HG02938 (cell line): ENCODE data around the gene CFAP210.

Experiments used
- ATAC-seq: cut with Tn5 transposase; IDR thresholded peaks from one replicate; pipeline ENCODE4 v1.9.1; 2021; ENCODE audit warnings: mild to moderate bottlenecking, moderate library complexity; ENCODE audit not compliant: unreplicated experiment

CFAP210 gene

DNA sequence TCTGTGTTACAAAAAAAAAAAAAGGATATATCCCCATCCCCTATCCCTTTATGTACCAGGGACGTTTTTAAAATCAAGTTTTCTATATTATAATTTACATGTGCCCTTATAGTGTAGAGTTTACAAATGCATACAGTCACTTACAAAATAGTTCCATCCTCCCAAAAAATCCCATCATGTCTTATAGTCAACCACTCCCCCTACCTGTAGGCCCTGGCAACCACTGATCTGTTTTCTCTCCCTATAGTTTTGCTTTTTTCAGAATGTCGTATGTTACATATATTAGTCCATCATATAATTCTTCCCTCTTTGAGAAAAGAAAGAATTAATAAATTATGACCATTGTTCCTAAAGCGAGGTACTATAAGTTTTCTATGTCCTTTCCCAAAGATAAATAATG lies 17.8 kb downstream of the CFAP210 start:
- no peak for ATAC-seq

DNA sequence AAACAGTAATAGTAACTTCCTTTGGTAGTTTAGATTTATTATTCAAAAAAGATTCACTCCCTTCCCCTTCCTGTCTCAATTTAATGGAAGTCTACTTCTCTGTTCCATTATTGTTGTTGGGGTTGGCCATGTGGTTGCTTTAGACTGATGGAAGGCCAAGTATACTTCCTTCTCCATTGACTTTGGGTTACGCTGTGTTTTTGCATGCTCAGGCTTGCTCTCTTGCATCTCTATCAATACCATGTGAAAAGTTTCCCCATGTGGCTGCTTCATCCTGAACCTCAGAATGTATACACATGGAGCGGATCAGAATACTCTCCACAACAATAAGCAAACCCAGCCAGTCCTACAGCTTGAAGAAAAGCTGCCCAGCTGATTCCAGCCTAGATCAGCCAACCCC lies 20.3 kb downstream of the CFAP210 start:
- no peak for ATAC-seq

GRCh38 chr2:169673106-169673505 lies 21.1 kb downstream of the CFAP210 start:
- ATAC-seq, result no peak

DNA sequence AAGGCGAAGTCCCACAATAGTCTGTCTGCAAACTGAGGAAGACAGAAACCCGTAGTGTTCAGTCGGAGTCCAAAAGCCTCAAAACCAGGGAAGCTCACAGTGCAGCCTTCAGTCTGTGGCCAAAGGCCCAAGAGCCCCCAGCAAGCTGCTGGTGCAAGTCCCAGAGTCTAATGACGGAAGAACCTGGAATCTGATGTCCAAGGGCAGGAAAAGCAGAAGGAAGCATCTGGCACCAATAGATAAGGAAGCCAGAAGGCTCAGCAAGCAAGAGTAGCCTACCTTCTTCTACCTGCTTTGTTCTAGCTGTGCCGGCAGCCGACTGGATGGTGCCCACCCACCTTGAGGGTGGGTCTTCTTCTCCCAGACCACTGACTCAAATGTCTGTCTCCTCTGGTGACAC lies 21.8 kb downstream of the CFAP210 start:
- no peak for ATAC-seq

DNA sequence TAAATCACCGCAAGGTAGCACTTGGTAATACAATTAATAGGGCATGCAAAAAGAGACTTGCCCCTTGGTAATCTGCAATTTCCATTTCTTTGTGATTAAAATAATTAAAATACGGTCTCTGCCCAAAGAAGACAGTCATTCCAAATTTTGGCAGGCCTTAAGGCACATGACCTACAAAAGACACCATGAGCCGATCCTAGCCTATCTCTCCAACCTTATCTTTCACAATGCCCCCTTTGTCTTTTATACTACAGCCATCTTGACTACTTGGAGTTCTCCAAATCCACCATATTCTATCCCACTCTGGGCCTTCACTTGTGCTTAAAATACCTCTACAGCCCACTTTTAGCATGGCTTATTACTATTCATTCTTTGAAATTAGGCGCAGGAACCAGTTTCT lies 23.3 kb downstream of the CFAP210 start:
- ATAC-seq, result no peak

GRCh38 chr2:169670215-169670651 lies 24.0 kb downstream of the CFAP210 start:
- ATAC-seq, result no peak

DNA sequence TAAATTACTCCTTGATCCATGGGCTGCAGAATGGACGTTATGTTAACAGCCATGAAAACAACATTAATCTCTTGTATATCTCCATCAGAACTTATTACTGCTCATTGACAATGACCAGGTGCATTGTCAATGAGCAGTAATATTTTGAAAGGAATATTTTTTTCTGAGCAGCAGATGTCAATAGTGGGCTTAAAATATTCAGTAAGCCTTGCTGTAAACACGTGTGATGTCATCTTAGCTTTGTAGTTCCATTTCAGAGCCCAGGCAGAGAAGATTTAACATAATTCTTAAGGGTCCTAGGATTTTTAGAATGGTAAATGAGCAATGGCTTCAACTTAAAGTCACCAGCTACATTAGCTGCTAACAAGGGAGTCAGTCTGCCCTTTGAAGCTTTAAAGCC lies 26.6 kb downstream of the CFAP210 start:
- ATAC-seq, result no peak

DNA sequence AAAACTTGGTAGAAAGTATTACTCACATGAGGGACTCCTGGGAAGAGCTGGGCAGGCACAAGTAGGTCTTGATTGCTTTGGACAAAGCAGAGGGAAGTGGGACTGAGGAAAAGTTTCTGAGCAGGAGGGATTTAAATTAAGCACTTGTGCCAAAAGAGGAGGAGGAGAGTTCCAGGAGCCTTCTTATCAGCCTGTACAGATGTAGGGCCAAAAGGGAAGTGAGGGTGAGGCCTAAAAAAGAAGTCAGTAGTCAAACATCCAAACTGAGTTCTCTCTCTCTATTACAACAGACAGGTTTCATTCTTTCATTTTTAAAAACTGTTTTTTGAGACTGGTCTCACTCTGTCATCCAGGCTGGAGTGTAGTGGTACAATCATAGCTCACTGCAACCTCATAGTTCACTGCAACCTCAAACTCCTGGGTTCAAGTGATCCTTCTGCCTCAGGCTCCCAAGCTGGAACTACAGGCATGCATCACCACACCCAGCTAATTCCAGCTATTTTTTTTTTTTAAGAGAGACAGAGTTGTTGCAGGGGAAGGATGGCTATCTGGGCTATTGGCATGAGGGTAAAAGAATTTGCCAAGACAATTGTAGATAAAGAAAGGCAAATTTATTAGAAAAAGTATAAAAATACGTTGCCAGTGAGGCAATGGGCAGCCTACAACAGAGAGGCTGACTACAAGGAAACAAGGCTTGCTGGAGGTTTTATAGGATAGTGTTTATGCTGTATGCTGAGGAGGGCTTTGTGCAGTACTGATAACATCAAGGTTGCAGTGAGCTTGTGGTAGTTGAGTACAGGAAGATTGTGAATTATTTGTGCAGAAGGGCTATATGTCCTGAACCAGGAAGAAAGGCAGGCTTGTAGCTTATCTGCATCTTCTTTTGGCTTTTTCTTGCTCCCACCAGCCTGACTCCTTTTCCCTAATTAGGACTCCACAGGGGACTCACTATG lies 29.0 kb downstream of the CFAP210 start:
- no peak for ATAC-seq

GRCh38 chr2:169664600-169664977 lies 29.6 kb downstream of the CFAP210 start:
- no peak for ATAC-seq

GRCh38 chr2:169663247-169663646 lies 31.0 kb downstream of the CFAP210 start:
- ATAC-seq, result no peak

DNA sequence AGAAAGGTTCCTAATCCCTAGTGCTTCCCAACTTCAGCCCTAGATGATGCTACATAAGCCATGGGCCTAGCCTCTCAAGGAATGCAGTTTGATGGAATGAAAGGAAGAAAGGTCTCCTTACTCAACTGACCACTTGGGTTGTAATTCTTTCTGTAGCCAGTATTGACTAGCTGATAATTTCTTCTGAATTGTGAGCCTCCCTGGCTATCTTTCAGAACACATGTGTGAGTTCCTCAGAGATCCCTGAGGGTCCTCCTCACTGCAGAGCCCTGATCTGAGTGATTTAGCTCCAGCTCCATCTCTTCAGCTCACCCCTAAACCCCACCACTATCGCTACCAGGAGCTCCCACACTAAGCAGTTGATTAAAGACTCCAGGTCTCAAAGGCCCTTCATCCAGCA lies 31.5 kb downstream of the CFAP210 start:
- ATAC-seq, result no peak

- ATAC-seq, result no peak
Measured at GRCh38 chr2:169661265-169661664, 32.9 kb downstream of the CFAP210 start.

DNA sequence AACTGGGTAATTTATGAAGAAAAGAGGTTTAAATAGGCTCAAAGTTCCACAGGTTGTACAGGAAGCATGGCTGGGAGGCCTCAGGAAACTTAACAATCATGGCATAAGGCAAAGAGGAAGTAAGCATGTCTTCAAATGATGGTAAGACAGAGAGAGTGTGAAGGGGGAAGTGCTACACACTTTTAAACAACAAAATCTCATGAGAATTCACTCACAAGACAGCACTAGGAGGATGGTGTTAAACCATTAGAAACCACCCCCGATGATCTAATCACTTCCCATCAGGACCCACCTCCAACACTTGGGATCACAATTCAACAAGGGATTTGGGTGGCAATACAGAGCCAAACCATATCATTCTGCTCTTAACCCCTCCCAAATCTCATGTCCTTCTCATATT lies 34.9 kb downstream of the CFAP210 start:
- no peak for ATAC-seq

DNA sequence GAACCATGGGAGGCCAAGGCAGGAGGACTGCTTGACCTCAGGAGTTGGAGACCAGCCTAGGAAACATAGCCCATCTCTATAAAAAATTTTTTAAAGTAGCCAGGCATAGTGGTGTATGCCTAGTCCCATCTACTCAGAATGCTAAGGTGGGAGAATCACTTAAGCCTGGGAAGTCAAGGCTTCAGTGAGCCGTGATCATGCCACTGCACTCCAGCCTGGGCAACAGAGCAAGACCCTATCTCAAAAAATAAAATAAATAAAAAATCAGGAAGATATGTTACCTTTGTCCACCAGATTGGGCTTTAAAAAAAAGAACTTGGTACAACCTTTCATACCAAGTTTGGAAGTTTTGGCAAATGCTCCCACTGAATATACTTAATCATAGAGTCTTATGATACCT lies 35.3 kb downstream of the CFAP210 start:
- no peak for ATAC-seq

DNA sequence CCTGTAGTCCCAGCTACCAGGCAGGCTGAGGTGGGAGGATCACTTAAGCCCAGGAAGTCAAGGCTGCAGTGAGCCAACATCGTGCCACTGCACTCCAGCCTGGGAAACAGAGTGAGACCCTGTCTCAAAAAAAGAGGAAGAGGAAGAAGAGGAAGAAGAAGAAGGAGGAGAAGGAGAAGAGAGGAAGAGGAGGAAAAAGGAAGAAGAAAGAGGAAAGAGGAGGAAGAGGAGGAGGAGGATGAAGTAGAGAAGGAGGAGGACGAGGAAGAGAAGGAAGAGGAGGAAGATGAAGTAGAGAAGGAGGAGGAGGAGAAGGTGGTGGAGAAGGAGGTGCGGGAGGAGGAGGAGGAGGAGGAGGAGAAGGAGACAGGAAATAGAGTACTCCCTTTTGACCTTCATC lies 38.0 kb downstream of the CFAP210 start:
- no peak for ATAC-seq

- ATAC-seq, result no peak
Measured at GRCh38 chr2:169653636-169654035, 40.6 kb downstream of the CFAP210 start.

DNA sequence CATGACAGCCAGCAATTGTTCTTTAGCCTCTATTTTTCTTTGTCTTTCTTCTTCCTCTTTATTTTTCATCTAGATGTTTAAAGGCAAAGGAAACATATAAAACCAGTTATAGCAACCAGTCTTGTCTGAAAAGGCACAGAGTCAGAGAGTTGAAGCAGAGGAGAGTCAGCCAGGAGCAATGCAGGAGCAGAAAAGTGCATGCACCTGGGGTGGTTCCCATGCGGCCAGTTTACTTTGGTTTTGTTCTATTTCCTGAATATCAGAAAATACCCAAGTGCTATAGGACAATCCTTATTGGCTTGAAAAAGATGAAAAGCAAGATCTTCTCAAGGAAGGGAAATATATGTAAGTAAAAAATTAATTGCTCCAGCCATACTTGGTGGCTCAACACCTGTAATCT lies 44.9 kb downstream of the CFAP210 start:
- ATAC-seq, result no peak

DNA sequence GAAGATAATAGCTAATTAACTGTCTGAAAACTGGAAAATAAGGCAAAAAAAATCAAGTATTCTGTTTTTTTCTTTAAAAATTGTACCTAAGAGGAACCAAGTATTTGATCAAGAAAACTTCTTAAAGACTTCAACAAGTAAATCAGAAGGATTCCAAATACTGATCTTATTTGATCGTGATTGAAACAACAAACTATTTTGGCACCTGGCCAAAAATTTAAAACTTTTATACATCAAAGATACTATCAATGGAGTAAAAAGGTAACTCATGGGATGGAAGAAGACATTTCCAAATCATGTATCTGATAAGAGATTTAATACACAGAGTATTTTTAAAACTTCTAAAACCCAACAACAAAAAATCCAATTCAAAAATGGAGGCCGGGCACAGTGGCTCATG lies 46.7 kb downstream of the CFAP210 start:
- no peak for ATAC-seq

DNA sequence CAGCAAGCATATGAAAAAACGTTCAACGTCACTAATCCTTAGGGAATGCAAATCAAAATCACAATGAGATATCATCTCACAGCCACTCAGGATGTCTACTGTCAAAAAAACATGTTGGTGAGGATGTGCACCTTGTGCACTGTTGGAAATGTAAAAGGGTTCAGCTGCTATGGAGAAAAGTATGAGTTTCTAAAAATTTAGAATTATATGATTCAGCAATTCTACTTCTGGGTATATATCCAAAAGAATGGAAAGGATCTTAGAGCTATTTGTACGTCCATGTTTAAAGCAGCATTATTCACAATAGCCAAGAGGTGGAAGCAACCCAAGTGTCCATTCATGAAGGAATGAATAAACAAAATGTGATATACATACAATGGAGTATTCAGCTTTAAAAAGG lies 50.0 kb downstream of the CFAP210 start:
- no peak for ATAC-seq

- no peak for ATAC-seq
Measured at GRCh38 chr2:169641464-169641863, 52.7 kb downstream of the CFAP210 start.

GRCh38 chr2:169640104-169640503 lies 54.1 kb downstream of the CFAP210 start:
- ATAC-seq, result no peak

GRCh38 chr2:169637620-169638019 lies 56.6 kb downstream of the CFAP210 start:
- no peak for ATAC-seq
